ENCODE results near the gene GAPDHS.

GAPDHS gene

GRCh38 chr19:35507561-35507960 is 25.7 kb upstream of the GAPDHS start:
- no peak for TF ChIP-seq CTCF (IDR thresholded peaks at IDR 0.05; ENCODE audit: unreplicated experiment in 3 of 3)
- peaks cover 68% of the 10 kb centered on the region for H3K27me3 Mint-ChIP-seq (ENCODE audit: low read depth)

GRCh38 chr19:35508129-35508528 is 25.1 kb upstream of the GAPDHS start:
- H3K4me3 Mint-ChIP-seq: peak overlapping the region; percentile 34 to 89 (median 61)
- peaks cover 5% of the 10 kb centered on the region for H3K4me1 Mint-ChIP-seq
- H3K9me3 Mint-ChIP-seq: no peaks in the 10 kb centered on the region
- peaks cover 73% of the 10 kb centered on the region for H3K27me3 Mint-ChIP-seq (ENCODE audit: low read depth)
- H3K36me3 Mint-ChIP-seq (ENCODE audit: low read depth): no peaks in the 10 kb centered on the region
- no peak overlapping the region for H3K27ac Mint-ChIP-seq
- TF ChIP-seq CTCF (IDR thresholded peaks at IDR 0.05; ENCODE audit: unreplicated experiment in 3 of 3): no peak

More at GRCh38 chr19:35507561-35507960, 25.7 kb upstream of the GAPDHS start:
- Mint-ChIP-seq H3K4me3 (no peak overlapping the region), H3K36me3 (ENCODE audit: low read depth) (no peaks in the 10 kb centered on the region), H3K27ac (no peak overlapping the region), H3K4me1 (peaks cover 5% of the 10 kb centered on the region), H3K9me3 (no peaks in the 10 kb centered on the region)

GRCh38 chr19:35509018-35509652 is 24.1 kb upstream of the GAPDHS start:
- no peak for TF ChIP-seq CTCF (IDR thresholded peaks at IDR 0.05; ENCODE audit: unreplicated experiment in 3 of 3)
- H3K4me3 Mint-ChIP-seq: peak overlapping the region; percentile 86 to 91 (median 89)
- H3K9me3 Mint-ChIP-seq: no peaks in the 10 kb centered on the region
- H3K27me3 Mint-ChIP-seq (ENCODE audit: low read depth): peaks cover 78% of the 10 kb centered on the region
- H3K27ac Mint-ChIP-seq: peak overlapping the region; percentile 83 to 92 (median 91)
- H3K36me3 Mint-ChIP-seq (ENCODE audit: low read depth): no peaks in the 10 kb centered on the region
- H3K4me1 Mint-ChIP-seq: peaks cover 5% of the 10 kb centered on the region

- H3K4me1 Mint-ChIP-seq: peaks cover 5% of the 10 kb centered on the region
- H3K27me3 Mint-ChIP-seq (ENCODE audit: low read depth): peaks cover 79% of the 10 kb centered on the region
- H3K36me3 Mint-ChIP-seq (ENCODE audit: low read depth): no peaks in the 10 kb centered on the region
- H3K27ac Mint-ChIP-seq: peak overlapping the region; percentile 83 to 92 (median 91)
- peak; percentile 97 to 98 (median 98) for TF ChIP-seq CTCF (IDR thresholded peaks at IDR 0.05; ENCODE audit: unreplicated experiment in 3 of 3)
- no peaks in the 10 kb centered on the region for H3K9me3 Mint-ChIP-seq
- peak overlapping the region; percentile 86 to 91 (median 89) for H3K4me3 Mint-ChIP-seq
Measured at GRCh38 chr19:35509861-35510625, 23.2 kb upstream of the GAPDHS start.

GRCh38 chr19:35510626-35510964 is 22.7 kb upstream of the GAPDHS start:
- no peaks in the 10 kb centered on the region for H3K9me3 Mint-ChIP-seq
- H3K4me1 Mint-ChIP-seq: peaks cover 5% of the 10 kb centered on the region
- peak overlapping the region; percentile 86 to 91 (median 89) for H3K4me3 Mint-ChIP-seq
- peaks cover 81% of the 10 kb centered on the region for H3K27me3 Mint-ChIP-seq (ENCODE audit: low read depth)
- TF ChIP-seq CTCF (IDR thresholded peaks at IDR 0.05; ENCODE audit: unreplicated experiment in 3 of 3): peak in 1 of 3 experiments; percentile 16
- no peaks in the 10 kb centered on the region for H3K36me3 Mint-ChIP-seq (ENCODE audit: low read depth)
- peak overlapping the region in 1 of 3 experiments; percentile 91 for H3K27ac Mint-ChIP-seq
